Esophagus squamous epithelium (tissue), 4 donors: ENCODE data around the gene ERVMER34-1.

Source experiments
- POLR2A ChIP-seq, 4 donors: fragments of 450-650 bp; IDR thresholded peaks; one replicate each; pipeline ENCODE4 v1.6.1; 2017; ENCODE audit warnings: antibody characterized with exemption in 4 of 4, mild to moderate bottlenecking in 4 of 4, moderate library complexity in 3 of 4
- TF ChIP-seq, protein P1 (sequence below), 6 experiments: fragments of 450-650 bp in 4 of 6; fragments of 200-600 bp in 2 of 6; sonication (generic) in 2 of 6; IDR thresholded peaks; one replicate each; pipeline ENCODE4 v1.5.1; 2016 to 2019; ENCODE audit warnings: antibody characterized with exemption in 6 of 6, mild to moderate bottlenecking in 4 of 6, moderate library complexity in 4 of 6

DNA sequence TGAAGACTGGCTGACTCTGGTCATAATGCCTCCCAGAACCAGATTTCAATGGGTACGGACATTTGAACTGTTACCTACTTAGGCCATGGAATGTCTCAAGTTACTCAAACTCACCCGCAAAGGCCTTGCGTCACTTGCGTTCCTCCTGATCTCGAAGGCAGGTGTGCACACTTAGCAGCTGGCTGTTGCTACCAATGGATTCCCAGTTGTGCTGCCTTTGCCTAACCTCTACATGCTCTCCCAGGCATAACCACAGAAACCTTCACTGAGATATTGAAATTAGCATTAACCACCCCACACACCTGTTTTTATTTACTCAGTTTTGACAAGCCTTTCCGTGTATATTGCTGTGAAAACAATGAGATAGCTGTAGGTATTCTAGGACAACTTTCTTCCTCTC, 2.8 kb downstream of the ERVMER34-1 start:
- TF ChIP-seq, protein P1, sequence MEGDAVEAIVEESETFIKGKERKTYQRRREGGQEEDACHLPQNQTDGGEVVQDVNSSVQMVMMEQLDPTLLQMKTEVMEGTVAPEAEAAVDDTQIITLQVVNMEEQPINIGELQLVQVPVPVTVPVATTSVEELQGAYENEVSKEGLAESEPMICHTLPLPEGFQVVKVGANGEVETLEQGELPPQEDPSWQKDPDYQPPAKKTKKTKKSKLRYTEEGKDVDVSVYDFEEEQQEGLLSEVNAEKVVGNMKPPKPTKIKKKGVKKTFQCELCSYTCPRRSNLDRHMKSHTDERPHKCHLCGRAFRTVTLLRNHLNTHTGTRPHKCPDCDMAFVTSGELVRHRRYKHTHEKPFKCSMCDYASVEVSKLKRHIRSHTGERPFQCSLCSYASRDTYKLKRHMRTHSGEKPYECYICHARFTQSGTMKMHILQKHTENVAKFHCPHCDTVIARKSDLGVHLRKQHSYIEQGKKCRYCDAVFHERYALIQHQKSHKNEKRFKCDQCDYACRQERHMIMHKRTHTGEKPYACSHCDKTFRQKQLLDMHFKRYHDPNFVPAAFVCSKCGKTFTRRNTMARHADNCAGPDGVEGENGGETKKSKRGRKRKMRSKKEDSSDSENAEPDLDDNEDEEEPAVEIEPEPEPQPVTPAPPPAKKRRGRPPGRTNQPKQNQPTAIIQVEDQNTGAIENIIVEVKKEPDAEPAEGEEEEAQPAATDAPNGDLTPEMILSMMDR (IDR thresholded peaks at IDR 0.05): no peak
- no peak for TF ChIP-seq POLR2A (IDR thresholded peaks at IDR 0.05)
